HL-60/S4 treated with retinoic acid at 250 ng/mL for 4 days and 3 days (cell line): ENCODE results near the gene CTBP2.
"Not testable (repeated sequence)": the region's sequence is repeated elsewhere in the genome, so short reads cannot be mapped to it uniquely, and the experiment has no call there.

ENCODE experiments used
- in situ Hi-C: fragments of 300-500 bp; cut with MboI; formaldehyde crosslinking; loops from 2 replicates; pipeline ENCODE4 v1.7.0; 2022; ENCODE audit warnings: low sequenced_read_pairs

The CTBP2 gene

DNA sequence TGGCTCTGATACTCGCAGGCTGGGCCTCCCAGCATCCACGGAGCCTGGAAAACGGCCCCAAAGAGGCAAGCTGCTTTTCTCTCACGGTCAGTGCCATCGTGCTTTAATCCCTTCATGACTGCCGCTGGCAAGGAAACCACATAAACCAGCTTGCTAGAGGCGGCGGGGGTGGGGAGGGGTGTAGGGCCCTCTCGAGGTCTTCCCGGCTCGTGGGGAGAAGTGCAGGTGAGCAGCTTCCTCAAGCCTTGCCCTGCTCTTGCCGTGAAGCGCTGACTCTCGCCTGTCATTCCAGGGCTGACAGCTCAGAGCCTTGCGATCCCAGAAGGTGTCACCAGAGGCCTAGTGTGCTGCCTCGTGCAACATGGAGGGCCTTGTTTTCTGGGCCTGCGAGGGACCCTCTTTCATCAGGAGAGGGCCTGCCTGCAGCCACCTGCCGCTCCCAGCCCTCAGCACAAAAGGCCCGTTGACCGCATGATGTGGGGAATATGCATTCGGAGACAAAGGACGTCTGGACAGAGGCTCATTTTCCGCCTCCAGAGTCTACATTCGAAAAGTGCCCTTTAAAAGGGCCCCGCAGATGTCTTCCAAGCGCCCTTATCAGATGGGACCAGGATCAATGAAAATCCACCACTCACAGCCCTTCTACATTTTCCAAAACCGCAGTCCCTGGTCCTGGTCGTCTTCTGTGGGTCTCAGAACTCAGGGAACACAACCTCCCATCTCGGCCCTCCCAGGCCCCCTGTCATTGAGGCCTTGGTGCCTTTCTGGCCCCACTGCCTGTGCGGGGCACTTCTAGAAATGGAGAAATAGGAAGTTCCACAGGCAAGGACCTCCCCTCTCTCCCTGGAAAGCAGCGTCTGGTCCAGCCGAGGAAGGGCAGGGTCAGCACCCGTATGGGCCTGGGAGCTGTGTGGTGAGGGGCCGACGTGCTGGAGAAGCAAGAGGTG lies 159.7 kb downstream of the CTBP2 start:
- in situ Hi-C loops = no loop called here

DNA sequence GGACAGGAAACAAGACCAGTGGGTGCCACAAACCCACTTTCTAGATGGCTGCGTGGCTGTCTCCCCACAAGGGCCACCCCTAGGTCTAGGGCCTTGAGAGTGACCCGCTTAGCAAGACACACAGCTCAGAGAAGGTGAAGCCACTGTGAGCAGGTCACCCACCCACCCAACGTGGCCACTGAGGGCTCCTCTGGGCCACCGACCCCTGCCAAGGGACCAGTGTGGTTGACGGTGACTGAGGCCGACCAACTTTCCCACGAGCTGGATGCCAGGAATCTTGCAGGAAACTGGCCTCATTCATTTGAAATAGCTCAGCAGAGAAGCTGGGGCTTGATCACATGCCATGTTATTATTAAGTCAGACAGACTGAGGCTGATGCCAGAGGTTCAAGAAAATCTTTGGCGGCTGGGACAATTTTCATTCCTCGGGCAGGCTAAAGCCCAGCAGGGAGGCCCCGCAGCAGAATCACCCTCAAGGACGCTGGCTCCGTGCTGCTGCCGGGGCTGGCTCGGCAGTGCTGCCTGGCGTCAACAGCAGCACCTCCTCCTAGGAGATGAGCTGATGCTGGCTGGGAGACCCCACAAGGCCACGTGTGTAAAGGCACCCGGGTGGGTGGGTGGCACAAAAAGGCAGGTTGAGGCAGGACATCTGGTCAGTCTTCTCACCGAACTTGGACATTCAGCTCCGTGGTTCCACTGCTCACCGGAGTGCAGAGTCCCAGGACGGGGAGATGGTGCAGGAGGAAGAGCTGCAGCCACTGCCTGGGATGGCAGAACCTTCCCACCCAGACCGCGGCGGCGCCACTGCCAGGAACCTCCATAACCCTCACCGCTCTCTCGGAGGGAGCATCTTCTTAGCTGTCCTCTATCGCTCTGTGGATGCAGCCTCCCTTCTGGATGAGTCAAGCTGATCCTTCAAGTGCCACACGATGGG lies 160.7 kb downstream of the CTBP2 start:
- in situ Hi-C loops = no loop called here

DNA sequence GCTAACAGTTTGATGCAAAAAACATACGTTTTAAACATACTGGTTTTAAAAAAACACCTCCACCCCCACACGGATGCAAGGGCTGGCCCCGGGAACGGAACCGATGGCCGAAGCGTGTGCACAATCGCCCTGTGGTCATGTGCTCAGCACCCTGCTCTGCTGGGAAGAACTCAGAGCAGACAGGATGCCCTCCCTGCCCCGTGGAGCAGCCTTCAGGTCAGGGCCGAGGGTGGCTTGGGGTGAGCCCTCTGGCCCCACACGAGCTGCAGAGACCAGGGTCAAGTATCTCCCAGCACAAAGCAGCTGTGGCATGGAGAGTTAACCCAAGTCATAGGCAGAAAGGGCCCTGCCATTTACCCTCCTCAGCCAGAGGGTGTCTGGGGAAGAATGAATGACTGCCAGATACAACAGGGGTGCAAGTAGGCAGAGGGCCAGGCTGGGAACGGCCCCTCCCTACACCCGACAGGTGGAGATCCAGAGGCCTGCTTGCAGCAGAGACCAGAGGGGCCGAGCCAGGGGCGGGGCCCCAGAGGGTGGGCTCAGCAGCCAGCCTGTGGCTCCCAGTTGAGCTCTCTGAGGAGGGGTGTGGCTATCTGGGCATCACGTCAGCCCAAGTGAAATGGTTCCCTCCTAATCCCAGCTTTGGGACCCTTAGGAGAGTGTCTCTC lies 161.6 kb downstream of the CTBP2 start:
- in situ Hi-C loops = no loop called here

DNA sequence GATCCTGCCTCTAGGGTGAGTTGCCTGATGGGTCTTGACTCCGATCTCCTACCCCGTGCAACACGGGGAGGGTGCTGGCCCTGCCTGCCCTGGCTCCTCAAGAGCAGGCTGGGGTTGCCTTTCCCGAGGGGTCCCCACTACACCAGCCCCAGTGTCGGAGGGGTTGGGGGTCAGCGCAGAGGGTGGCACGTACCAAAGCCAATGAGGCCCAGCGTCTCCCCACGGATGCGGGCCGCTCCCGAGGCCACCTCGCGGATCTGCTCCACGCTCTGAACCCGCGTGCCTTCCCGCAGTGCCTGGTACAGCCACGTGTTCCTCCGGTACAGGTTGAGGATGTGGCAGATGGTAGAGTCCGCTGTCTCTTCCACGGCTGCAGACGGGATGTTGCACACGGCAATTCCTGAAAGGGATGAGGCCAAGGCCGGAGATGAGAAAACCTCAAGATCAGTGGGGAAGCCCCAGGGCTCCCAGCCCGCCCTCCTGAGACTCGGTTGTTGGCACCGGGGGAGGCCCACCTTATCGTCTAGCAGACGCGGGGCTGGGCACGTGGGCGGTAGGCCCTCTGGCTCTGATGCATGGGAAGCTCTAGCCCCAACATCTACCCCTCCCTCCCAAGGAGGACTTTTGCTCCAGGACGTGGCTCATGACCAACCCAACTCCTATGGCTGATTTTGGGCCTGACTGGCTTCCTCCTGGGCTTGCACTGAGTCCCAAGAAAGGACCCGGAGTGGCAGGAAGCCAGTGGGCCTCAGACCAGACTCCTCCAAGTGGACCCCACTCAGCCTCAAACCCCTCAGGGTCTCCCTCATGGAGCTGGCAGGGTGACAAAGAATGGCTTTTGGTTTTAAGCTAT lies 162.4 kb downstream of the CTBP2 start:
- in situ Hi-C loops = no loop called here

DNA sequence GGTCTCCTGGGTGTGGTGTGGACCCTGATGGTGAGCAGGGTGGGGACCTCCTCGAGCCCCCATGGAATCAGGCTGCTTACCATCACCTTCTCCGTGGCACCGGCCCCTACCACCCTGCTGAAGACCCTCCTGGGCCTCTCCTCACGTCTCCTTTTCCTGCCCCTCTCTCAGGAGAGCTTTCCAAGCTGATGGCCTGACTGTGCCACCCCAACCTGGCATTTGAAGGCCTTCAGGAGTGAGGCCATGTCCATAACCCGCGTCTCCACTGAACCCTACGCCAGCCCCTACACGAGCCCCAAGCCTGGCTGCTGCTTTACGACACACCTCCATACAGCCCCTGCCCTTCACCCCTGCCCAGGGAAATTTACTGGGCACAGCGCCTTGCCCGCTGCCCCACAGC lies 163.1 kb downstream of the CTBP2 start:
- in situ Hi-C loops = no loop called here

DNA sequence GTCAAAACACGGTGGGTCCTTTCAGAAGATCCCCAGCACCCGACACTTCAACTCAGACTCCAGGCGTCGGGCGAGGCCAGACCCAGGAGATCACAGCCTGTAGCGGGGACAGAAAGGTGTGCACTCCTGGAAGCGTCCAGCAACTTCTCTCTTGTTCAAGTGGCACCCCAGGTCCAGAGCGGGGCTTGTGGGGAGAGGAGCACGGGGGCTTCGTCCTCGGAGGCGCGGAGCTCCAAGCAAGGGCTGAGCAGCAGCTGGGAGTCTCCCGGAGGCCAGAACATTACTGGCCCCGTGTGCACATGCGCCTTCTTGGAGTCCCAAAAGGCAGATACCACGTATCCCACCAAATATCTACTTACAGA lies 163.5 kb downstream of the CTBP2 start:
- in situ Hi-C loops = no loop called here

DNA sequence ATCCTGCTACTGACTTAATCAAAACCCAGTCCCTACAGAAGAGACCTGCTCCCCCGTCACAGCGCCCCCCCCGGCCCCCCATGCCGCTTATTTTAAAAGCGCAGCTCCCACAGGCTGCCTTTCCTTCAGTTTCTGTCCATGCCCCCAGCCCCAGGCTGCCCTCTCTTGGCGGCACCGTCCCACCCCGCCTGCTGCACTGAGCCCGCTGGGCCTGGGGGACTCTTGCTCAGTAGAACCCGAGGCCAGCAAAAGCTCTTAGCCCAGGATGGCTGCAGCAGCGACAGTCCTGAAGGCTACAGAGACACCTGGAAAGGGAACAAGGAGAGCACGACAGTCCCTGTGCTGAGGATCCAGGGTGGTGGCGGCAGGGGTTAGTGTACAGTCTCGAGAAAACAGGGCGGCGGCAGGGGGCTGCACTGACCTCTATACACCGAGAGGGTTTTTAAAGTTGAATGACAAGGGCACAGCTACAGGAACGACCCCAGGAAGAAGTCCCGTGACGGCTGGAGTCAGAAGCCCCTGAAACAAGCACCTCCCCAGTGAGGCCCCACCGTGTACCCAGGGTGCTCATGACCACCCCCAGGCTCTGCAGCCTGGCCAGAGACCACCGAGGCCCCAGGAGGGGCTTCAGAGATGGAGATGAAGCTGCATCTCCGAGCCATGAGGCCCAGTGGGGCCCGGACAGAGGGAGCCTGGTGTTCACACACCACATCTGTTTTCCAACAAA lies 164.1 kb downstream of the CTBP2 start:
- in situ Hi-C loops = no loop called here

DNA sequence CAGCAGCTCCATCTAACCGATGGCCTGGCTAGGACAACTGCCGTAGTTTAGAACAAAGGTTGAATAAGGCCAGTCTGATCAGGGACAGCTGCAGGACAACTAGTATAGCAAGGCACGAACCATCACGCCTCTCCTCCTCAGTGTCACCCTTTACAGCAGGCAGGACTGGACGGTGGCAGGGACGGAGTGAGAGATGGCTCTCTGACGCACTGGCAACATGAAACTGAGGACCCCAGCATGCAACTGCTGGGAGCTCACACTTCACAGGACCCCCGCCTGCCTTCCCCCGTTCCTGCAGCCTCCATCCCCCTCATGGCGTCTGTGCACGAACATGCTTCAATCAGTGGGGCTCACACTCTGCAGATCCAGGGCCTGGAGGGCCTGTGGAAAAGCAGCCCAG lies 164.8 kb downstream of the CTBP2 start:
- in situ Hi-C loops = no loop called here

DNA sequence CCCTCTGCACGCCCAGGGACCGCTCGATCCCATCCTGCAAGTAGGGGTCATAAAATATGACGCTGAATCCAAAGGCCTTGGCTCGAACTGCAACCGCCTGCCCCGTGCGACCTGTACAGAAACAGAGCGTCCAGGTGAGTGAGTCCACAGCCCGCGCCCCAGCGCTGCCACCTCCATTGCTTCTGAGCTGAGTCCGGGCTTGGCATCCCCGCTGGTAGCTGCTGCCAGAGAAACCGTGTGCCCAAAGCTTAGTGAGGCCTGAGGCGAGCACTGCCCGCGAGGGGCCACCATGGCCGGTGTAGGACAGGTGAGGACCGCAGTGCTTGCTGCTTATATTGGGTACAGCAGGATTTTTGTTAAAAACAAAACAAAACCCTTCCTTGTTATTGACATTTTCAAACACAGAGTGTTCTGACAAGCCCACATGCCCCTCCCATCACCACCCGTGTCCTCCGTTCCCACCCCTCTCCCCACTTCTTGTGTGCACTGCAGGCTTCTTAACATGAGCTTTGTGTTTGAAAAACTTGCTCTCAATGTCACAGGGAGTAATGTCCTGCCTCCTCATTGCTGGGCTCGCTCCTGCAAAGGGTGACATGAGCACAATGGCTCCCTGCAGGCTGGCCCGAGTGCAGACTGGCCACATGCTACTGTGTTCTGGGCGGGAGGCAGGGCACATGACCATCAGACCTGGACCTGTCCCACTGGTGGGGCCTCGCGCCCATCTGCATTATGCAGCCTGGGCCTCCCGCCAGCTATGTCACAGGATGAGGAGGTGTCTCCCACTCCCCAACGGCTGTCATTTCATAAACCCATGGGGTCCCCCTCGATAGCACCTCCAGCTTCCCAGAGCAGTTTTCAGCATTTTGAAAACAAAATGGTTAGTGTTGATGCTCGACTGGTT lies 165.5 kb downstream of the CTBP2 start:
- in situ Hi-C loops = no loop called here

DNA sequence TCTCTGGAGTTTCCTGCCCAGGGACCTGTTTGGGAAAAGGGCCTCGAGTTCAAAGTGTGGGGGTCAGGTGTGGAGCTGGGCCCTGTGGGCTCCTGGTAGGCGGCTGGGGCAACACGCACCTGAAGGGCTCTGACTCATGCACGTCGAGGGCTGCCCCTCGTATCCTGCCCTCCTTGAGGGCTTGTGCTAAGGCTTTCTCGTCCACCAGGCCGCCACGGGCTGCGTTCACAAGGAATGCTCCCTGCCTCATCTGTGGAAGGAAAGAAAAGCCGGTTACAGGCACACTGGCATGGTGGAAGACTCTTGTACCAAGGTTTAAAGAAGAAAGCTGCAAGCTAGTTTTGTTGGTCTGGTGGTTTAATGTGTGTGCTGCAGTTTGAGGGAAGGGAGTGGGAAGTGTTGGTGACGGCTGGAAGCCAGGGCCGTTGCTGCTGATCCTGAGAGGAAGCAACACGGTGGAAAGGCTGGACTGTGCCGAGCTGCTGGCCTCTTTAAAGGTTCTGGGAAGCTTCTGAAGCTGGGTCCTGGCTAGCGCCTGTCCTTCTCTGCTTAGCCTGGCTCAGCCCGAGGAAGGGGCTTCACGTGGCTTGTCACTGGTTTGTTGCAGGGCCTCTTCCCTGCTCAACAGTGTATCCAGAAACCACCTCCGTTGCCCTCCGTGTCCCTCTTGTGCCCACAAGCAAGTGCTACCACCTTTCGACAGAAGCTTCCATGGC lies 166.5 kb downstream of the CTBP2 start:
- in situ Hi-C loops = no loop called here

DNA sequence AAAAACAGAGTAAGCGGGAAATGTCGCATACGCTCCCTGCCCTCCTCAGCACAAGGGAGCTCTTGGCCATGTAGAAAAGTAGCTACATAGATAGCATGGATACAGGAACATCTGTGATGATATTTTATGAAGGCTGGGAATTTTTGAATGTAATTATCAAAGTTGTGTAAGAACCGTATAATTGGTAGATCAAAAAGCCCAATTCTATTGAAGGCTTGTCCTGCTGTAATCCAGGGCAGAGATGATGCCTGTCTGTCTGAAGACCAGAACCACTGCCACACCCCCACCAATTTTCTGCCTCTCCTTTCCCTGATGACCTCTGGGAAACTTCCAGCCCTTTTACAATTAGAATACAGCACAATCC lies 167.0 kb downstream of the CTBP2 start:
- in situ Hi-C loops = no loop called here

DNA sequence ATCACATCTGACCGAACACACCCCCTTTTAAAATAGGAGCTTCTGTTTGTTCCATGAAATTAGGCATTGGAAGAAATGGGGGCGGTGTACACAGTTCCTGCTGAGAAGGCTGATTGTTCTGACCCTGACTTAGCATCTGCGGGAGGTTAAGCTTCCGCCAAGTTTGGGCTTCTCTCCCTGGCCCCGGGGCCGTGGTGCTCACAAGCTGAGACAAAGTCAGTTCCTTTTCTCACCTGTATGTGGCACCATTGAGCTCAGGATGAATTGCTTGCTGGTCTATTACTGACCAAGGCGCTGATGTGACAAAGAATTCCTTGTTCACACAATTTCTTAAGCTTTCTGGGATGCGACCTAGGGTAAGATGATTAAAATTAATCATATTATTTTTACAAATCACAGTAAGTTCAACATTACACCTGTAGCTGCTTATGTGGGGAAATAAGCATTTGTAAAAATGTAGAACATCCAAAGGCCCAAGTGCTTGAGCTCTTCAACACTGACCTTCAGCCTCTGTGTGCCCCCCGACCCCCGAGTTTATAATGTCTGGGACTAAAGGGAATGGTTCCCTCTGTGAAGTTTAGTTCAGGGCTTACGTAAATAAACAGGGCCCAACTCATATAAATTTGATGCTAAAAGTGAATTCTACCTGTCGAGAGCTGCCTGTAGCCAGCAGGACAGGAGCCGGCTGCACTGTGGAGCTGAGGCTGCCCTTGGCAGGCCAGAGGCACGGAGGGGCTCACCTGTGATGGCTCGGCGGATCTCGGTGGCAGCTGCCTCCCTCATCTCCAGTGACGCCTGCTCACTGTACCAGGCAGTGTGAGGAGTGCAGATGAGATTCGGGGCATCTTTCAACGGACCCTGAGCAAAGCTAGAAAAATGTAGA lies 167.7 kb downstream of the CTBP2 start:
- in situ Hi-C loops = no loop called here

DNA sequence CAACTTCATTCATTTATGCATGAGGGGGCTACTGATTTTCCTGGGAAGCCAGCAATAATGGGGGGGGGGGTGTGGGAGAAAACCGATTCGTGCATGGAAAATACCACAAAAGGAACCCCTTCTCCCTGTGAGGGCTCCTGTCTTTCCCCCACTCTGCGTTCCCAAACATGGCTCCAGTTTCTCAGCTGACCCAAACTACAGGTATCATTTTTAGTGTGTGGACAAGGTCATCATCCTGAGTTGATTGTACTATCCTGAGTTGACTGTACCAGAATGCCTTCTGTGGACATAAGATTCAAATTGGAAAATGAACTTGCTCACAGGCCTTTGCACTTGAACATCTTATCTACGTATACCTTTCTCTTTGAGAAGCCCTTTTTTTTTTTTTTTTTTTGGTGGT lies 168.5 kb downstream of the CTBP2 start:
- in situ Hi-C loops = no loop called here

DNA sequence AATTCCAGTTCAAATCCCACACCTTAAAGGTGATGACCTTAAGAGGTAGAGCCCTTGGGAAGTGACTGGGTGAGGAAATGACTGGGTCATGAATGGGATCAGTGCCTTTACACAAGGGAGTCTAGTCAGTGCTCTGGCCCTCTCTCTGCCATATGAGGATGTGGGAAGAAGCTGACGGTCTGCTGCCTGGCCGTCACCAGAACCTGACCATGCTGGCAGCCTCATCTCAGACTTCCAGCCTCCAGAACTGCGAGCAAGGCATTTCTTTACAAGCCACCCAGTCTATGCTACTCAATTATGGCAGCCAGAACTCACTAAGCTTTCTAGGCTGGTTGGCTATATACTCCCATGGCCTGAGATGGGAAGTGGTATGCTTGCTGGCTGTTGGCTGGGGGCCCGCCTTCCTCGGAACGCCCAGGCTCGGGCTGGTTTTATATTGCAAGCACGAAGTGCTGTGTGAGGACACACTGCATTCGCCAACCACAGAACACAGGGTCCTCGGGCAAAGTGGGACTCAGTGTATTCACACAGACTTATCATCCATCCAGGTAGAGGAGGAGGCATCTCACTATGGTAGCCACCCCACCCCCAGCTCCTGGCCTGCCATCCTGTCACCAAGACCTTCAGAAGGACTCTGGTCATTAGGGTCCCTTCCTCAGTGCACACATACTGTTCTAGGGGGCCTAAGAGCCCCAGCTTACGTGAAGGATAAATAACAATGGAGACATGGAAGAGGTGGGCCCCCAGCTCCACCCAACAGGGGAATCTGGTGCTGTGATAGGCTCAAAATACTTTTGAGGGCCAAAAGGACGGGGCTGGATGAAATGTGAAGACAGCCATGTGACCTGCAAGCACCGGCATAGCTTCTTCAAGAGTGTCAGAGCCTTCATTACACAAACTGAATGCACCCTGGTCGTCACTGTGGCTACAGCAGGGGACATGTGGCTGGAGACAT lies 169.4 kb downstream of the CTBP2 start:
- in situ Hi-C loops = no loop called here

DNA sequence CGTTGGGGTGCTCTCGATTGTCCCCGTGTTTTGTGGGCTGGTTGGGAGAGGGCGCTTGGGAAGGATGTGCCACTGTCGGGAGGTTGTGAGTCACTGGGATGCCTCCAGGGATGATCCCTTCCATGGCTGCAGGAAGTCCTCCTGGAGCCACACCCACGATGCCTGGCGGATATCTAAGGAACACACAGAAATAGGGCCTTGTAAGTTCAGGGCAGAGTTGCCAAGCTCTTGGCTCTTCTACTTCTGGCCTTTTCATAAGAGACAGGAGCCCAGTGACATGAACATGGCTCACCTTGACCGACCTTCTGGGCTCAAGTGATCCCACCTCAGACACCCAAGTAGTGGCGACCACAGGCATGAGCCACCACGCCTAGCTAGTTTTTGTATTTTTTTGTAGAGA lies 170.8 kb downstream of the CTBP2 start:
- in situ Hi-C loops = no loop called here

DNA sequence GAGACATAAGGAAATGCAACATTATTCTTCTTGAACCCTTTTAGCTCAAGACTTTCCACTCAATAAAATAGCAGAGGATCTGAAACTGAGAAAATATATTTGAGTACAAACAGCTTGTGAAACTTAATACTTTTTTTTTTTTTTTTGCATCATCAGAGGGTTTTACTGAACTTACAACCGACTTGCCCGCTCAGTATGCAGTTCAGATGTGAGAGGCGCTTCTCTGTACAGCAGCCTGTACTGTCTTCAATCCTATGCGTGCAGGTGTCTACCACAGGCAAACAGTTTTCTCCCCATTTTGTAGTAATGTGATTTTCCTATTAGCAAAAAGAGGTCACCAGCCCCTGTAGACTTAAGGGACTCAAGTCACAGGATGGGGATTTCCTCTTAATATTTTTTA lies 171.6 kb downstream of the CTBP2 start:
- in situ Hi-C loops = not testable (repeated sequence)
